Measurements from ENCODE around the gene ARFRP1.

The ARFRP1 gene

DNA sequence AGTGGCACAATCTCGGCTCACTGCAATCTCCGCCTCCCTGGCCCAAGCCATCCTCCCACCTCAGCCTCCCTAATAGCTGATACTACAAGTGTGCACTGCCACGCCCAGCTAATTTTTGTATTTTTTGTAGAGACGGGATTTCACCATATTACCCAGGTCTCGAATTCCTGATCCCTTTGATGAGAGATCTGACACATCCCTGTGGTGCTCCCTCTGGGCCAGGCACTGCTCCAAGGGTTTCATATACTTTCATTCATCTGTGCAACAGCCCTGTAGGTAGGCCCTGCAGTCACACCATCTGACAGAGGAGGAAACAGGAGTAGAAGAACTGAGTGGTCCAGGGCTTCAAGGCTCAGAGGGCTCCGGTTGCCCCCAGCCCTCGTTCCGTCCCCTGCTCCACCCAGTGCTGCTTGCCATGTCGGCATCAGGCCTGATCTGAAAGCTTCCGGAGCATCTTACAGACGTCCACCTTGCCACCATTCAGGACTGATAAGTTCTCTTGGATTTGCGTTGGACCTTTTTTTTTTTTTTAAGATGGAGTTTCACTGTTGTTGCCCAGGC is 3.4 kb upstream of the ARFRP1 start:
- WGBS (ENCODE audit: extremely low coverage, insufficient coverage, insufficient read length): no CpG with 5 or more reads among the region's 12 CpGs
- no peak overlapping the region for H3K14ac ChIP-seq (ENCODE audit: low read length)
- H2BK120ac ChIP-seq (ENCODE audit: insufficient read depth, low read length, poor library complexity): no peak overlapping the region

GRCh38 chr20:63709149-63709527 is 1.4 kb upstream of the ARFRP1 start:
- Histone ChIP-seq H3K18ac (ENCODE audit: low read length) (no peak overlapping the region), H2BK12ac (ENCODE audit: low read length) (no peak overlapping the region), H3K79me1 (ENCODE audit: low read length) (peaks cover 6% of the 10 kb centered on the region), H4K91ac (ENCODE audit: low read depth, low read length) (no peak overlapping the region), H2BK5ac (ENCODE audit: low read depth, low read length, poor library complexity) (no peak overlapping the region), H3K14ac (ENCODE audit: low read length) (no peak overlapping the region), H2AK5ac (ENCODE audit: low read length) (no peak overlapping the region), H3K36me3 (ENCODE audit: control insufficient read depth in 1 of 2, insufficient read depth in 2 of 2, low read length in 2 of 2) (peaks cover 48 to 52% of the 10 kb centered on the region in 2 experiments), H2AFZ (ENCODE audit: insufficient read depth, low read length, poor library complexity) (no peak overlapping the region), H3K4me2 (ENCODE audit: low read length) (peak overlapping the region; percentile 74), H3K79me2 (ENCODE audit: control insufficient read depth, insufficient read depth, low read length, poor library complexity) (peaks cover 20% of the 10 kb centered on the region), H4K8ac (ENCODE audit: low read depth, low read length) (no peak overlapping the region), H3K9ac (ENCODE audit: low read length) (no peak overlapping the region), H4K12ac (ENCODE audit: low read depth, low read length) (no peak overlapping the region), H3K4me3 (ENCODE audit: low read depth, low read length) (peak overlapping the region; percentile 96), H3K27ac (ENCODE audit: low read depth, low read length) (no peak overlapping the region), H2BK120ac (ENCODE audit: insufficient read depth, low read length, poor library complexity) (no peak overlapping the region), H3K4ac (ENCODE audit: low read depth, low read length) (peak overlapping the region; percentile 37), H3K23ac (ENCODE audit: low read length) (no peak overlapping the region), H3K27me3 (ENCODE audit: insufficient read depth, low read length) (no peaks in the 10 kb centered on the region), H3K4me1 (ENCODE audit: control insufficient read depth in 1 of 2, insufficient read depth in 2 of 2, low read length in 2 of 2) (peaks cover 7 to 10% of the 10 kb centered on the region in 2 experiments), H3K9me3 (ENCODE audit: insufficient read depth, low read depth, low read length) (no peaks in the 10 kb centered on the region)
- no CpG with 5 or more reads among the region's 17 CpGs for WGBS (ENCODE audit: extremely low coverage, insufficient coverage, insufficient read length)
- DNase-seq: no peak

More for the DNA sequence above, 3.4 kb upstream of the ARFRP1 start:
- peaks cover 6% of the 10 kb centered on the region for H3K79me1 ChIP-seq (ENCODE audit: low read length)
- H2BK5ac ChIP-seq (ENCODE audit: low read depth, low read length, poor library complexity): no peak overlapping the region
- no peak overlapping the region for H3K4ac ChIP-seq (ENCODE audit: low read depth, low read length)
- no peak for DNase-seq
- H3K4me2 ChIP-seq (ENCODE audit: low read length): no peak overlapping the region
- peaks cover 20% of the 10 kb centered on the region for H3K79me2 ChIP-seq (ENCODE audit: control insufficient read depth, insufficient read depth, low read length, poor library complexity)
- H4K91ac ChIP-seq (ENCODE audit: low read depth, low read length): no peak overlapping the region
- no peak overlapping the region for H4K8ac ChIP-seq (ENCODE audit: low read depth, low read length)
- no peak overlapping the region for H3K27ac ChIP-seq (ENCODE audit: low read depth, low read length)
- peaks cover 3% of the 10 kb centered on the region for H3K9me3 ChIP-seq (ENCODE audit: insufficient read depth, low read depth, low read length)
- no peak overlapping the region for H3K18ac ChIP-seq (ENCODE audit: low read length)
- peaks cover 37 to 43% of the 10 kb centered on the region in 2 experiments for H3K36me3 ChIP-seq (ENCODE audit: control insufficient read depth in 1 of 2, insufficient read depth in 2 of 2, low read length in 2 of 2)
- H3K27me3 ChIP-seq (ENCODE audit: insufficient read depth, low read length): no peaks in the 10 kb centered on the region
- H3K4me3 ChIP-seq (ENCODE audit: low read depth, low read length): no peak overlapping the region
- no peak overlapping the region for H4K12ac ChIP-seq (ENCODE audit: low read depth, low read length)
- no peak overlapping the region for H2BK12ac ChIP-seq (ENCODE audit: low read length)
- no peak overlapping the region for H2AK5ac ChIP-seq (ENCODE audit: low read length)
- no peak overlapping the region for H3K9ac ChIP-seq (ENCODE audit: low read length)
- H3K4me1 ChIP-seq (ENCODE audit: control insufficient read depth in 1 of 2, insufficient read depth in 2 of 2, low read length in 2 of 2): peaks cover 7 to 10% of the 10 kb centered on the region in 2 experiments
- no peak overlapping the region for H2AFZ ChIP-seq (ENCODE audit: insufficient read depth, low read length, poor library complexity)
- H3K23ac ChIP-seq (ENCODE audit: low read length): no peak overlapping the region

DNA sequence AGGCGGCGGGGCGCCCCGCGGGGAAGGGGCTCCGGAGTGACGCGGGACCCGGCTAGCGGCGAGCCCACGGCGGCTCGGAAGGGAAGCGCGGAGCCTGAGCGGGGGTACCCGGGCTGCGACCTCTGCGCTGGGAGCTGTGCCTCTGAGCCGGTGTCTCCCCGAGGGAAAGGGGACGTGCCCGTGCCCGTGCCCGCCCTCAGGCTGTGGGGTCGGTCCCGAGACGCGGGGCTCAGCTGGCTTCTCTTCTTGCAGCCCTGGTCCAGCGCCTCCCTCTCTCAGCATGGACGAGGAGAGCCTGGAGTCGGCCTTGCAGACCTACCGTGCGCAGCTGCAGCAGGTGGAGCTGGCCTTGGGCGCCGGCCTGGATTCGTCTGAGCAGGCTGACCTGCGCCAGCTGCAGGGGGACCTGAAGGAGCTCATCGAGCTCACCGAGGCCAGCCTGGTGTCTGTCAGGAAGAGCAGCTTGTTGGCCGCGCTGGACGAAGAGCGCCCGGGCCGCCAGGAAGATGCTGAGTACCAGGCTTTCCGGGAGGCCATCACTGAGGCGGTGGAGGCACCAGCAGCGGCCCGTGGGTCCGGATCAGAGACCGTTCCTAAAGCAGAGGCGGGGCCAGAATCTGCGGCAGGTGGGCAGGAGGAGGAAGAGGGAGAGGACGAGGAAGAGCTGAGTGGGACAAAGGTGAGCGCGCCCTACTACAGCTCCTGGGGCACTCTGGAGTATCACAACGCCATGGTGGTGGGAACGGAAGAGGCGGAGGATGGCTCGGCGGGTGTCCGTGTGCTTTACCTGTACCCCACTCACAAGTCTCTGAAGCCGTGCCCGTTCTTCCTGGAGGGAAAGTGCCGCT is 749 bp upstream of the ARFRP1 start:
- peak overlapping the region; percentile 88 for H4K8ac ChIP-seq (ENCODE audit: low read depth, low read length)
- H2AFZ ChIP-seq (ENCODE audit: insufficient read depth, low read length, poor library complexity): peak overlapping the region; percentile 68
- peaks cover 20% of the 10 kb centered on the region for H3K79me2 ChIP-seq (ENCODE audit: control insufficient read depth, insufficient read depth, low read length, poor library complexity)
- peaks cover 51 to 54% of the 10 kb centered on the region in 2 experiments for H3K36me3 ChIP-seq (ENCODE audit: control insufficient read depth in 1 of 2, insufficient read depth in 2 of 2, low read length in 2 of 2)
- H4K12ac ChIP-seq (ENCODE audit: low read depth, low read length): peak overlapping the region; percentile 33
- no peaks in the 10 kb centered on the region for H3K27me3 ChIP-seq (ENCODE audit: insufficient read depth, low read length)
- peak overlapping the region; percentile 6 for H2AK5ac ChIP-seq (ENCODE audit: low read length)
- H3K18ac ChIP-seq (ENCODE audit: low read length): peak overlapping the region; percentile 41
- H3K9ac ChIP-seq (ENCODE audit: low read length): peak overlapping the region; percentile 91
- H3K9me3 ChIP-seq (ENCODE audit: insufficient read depth, low read depth, low read length): no peaks in the 10 kb centered on the region
- no peak overlapping the region for H3K27ac ChIP-seq (ENCODE audit: low read depth, low read length)
- H4K91ac ChIP-seq (ENCODE audit: low read depth, low read length): peak overlapping the region; percentile 59
- H3K14ac ChIP-seq (ENCODE audit: low read length): peak overlapping the region; percentile 68
- H2BK5ac ChIP-seq (ENCODE audit: low read depth, low read length, poor library complexity): no peak overlapping the region
- peaks cover 7 to 10% of the 10 kb centered on the region in 2 experiments for H3K4me1 ChIP-seq (ENCODE audit: control insufficient read depth in 1 of 2, insufficient read depth in 2 of 2, low read length in 2 of 2)
- WGBS (ENCODE audit: extremely low coverage, insufficient coverage, insufficient read length): no CpG with 5 or more reads among the region's 67 CpGs
- peak in 1 of 2 donors; percentile 26 for DNase-seq
- peaks cover 6% of the 10 kb centered on the region for H3K79me1 ChIP-seq (ENCODE audit: low read length)
- H3K23ac ChIP-seq (ENCODE audit: low read length): no peak overlapping the region
- H3K4ac ChIP-seq (ENCODE audit: low read depth, low read length): peak overlapping the region; percentile 37
- H3K4me3 ChIP-seq (ENCODE audit: low read depth, low read length): peak overlapping the region; percentile 96
- no peak overlapping the region for H2BK12ac ChIP-seq (ENCODE audit: low read length)
- no peak overlapping the region for H2BK120ac ChIP-seq (ENCODE audit: insufficient read depth, low read length, poor library complexity)
- peak overlapping the region; percentile 74 for H3K4me2 ChIP-seq (ENCODE audit: low read length)

DNA sequence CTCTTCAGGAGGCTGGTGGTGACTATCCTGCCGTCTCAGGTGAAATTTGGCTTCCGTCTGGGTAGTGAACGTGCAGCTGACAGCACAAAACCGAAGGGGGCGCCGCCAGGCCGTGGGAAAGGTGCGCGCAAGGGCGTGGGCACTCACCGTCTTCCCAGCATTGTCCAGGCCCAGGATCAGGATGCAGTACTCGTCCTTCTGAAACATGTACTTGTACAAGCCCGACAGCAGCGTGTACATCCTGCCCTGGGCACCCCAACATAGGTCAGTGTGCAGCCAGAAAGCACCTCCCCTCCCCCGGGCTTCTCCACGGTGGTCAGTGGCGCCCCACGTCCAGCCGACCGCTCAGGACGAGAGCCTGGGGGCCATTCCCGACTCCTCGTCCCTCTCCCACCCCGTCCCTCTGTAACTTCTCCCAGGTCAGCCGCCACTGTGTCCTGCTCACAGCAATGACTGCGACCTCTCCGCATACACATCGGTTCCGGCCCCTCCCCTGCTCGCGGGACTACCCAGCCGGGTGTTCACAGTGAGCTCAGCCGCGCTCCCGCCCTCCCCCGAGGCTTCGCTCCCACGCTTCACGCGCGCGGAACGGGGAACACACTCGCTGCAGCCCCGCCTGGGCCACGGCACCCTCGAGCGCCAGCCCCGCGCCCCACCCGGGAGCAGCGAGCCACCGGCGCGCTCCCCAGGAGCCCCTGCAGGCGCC is 771 bp downstream of the ARFRP1 start:
- H3K36me3 ChIP-seq (ENCODE audit: control insufficient read depth in 1 of 2, insufficient read depth in 2 of 2, low read length in 2 of 2): peaks cover 50% of the 10 kb centered on the region in 2 experiments
- peaks cover 20% of the 10 kb centered on the region for H3K79me2 ChIP-seq (ENCODE audit: control insufficient read depth, insufficient read depth, low read length, poor library complexity)
- H4K12ac ChIP-seq (ENCODE audit: low read depth, low read length): peak overlapping the region; percentile 86
- H3K4me1 ChIP-seq (ENCODE audit: control insufficient read depth in 1 of 2, insufficient read depth in 2 of 2, low read length in 2 of 2): peaks cover 7 to 10% of the 10 kb centered on the region in 2 experiments
- peak overlapping the region; percentile 79 for H3K18ac ChIP-seq (ENCODE audit: low read length)
- no CpG with 5 or more reads among the region's 56 CpGs for WGBS (ENCODE audit: extremely low coverage, insufficient coverage, insufficient read length)
- H3K9me3 ChIP-seq (ENCODE audit: insufficient read depth, low read depth, low read length): peaks cover 3% of the 10 kb centered on the region
- peak overlapping the region; percentile 83 for H3K14ac ChIP-seq (ENCODE audit: low read length)
- H4K91ac ChIP-seq (ENCODE audit: low read depth, low read length): peak overlapping the region; percentile 83
- peak overlapping the region; percentile 72 for H2AFZ ChIP-seq (ENCODE audit: insufficient read depth, low read length, poor library complexity)
- no peaks in the 10 kb centered on the region for H3K27me3 ChIP-seq (ENCODE audit: insufficient read depth, low read length)
- H3K9ac ChIP-seq (ENCODE audit: low read length): peak overlapping the region; percentile 91
- no peak overlapping the region for H3K23ac ChIP-seq (ENCODE audit: low read length)
- no peak overlapping the region for H2BK5ac ChIP-seq (ENCODE audit: low read depth, low read length, poor library complexity)
- DNase-seq: peak in 1 of 2 donors; percentile 52
- H4K8ac ChIP-seq (ENCODE audit: low read depth, low read length): peak overlapping the region; percentile 89
- no peak overlapping the region for H2BK12ac ChIP-seq (ENCODE audit: low read length)
- no peak overlapping the region for H3K27ac ChIP-seq (ENCODE audit: low read depth, low read length)
- peaks cover 6% of the 10 kb centered on the region for H3K79me1 ChIP-seq (ENCODE audit: low read length)
- H3K4me2 ChIP-seq (ENCODE audit: low read length): peak overlapping the region; percentile 91
- peak overlapping the region; percentile 96 for H3K4me3 ChIP-seq (ENCODE audit: low read depth, low read length)
- peak overlapping the region; percentile 89 for H3K4ac ChIP-seq (ENCODE audit: low read depth, low read length)
- peak overlapping the region; percentile 50 for H2BK120ac ChIP-seq (ENCODE audit: insufficient read depth, low read length, poor library complexity)
- H2AK5ac ChIP-seq (ENCODE audit: low read length): peak overlapping the region; percentile 1
